Endothelial cell of umbilical vein (primary cell): ENCODE data around the gene PCDHA4. TPM values are rescaled to one million over a fixed set of nuclear protein-coding genes. Genes with fewer than 3 reads are reported as not detected.

ENCODE experiments used
- BruUV-seq: library from RNA; stranded (reverse); fragments of 400-500 nt; replicated peaks from 2 replicates; lab custom pipeline; 2021; lab: Mats Ljungman, UMichigan
- CTCF ChIA-PET: fragments of 300-600, 350-600 bp; sonication (Branson Sonifier 250); formaldehyde crosslinking; loops from one replicate; lab custom pipeline; 2021; ENCODE audit warnings: antibody characterized with exemption, inconsistent platforms; lab: Charles Lee
- POLR2A ChIA-PET: fragments of 300-600, 350-600 bp; sonication (Branson Sonifier 250); formaldehyde crosslinking; loops from one replicate; lab custom pipeline; 2021; ENCODE audit warnings: antibody characterized with exemption, inconsistent platforms; lab: Charles Lee
- DNase-seq: peaks from one replicate; pipeline ENCODE4 v3.0.0-alpha.2; 2011; ENCODE audit warnings: low read depth, low spot score
- FAIRE-seq: peaks from 2 replicates; lab custom pipeline; 2011; peaks lifted over from hg19 to GRCh38; lab: Jason Lieb, UNC
- H2AFZ ChIP-seq: 2 replicates; pipeline ENCODE4 v1.6.0; 2012; ENCODE audit warnings: low read depth, low read length, control low read depth, inconsistent platforms
- H3K27ac ChIP-seq: 2 replicates; pipeline ENCODE4 v1.5.1; 2011; ENCODE audit warnings: low read depth, mild to moderate bottlenecking, control low read depth, low read length, moderate library complexity; ENCODE audit not compliant: insufficient read depth
- H3K27me3 ChIP-seq, 2 experiments: 2 replicates each; pipeline versions ENCODE4 v1.6.0 to v1.6.1; 2011; ENCODE audit warnings: low read length in 2 of 2, mixed read lengths in 1 of 2; ENCODE audit not compliant: control insufficient read depth in 2 of 2, insufficient read depth in 2 of 2
- H3K36me3 ChIP-seq, 2 experiments: 2 replicates in 1 of 2; 3 replicates in 1 of 2; pipeline ENCODE4 v1.5.1; 2011; ENCODE audit warnings: low read length in 2 of 2, mild to moderate bottlenecking in 1 of 2, moderate library complexity in 1 of 2; ENCODE audit not compliant: control insufficient read depth in 2 of 2, insufficient read depth in 2 of 2; ENCODE audit errors: extremely low read depth in 1 of 2
- H3K4me1 ChIP-seq: 3 replicates; pipeline ENCODE4 v1.5.1; 2011; ENCODE audit warnings: mild to moderate bottlenecking, low read length; ENCODE audit not compliant: control insufficient read depth, insufficient read depth; ENCODE audit errors: extremely low read depth
- H3K4me2 ChIP-seq: 2 replicates; pipeline ENCODE4 v1.6.1; 2011; ENCODE audit warnings: low read length, control low read depth, mixed read lengths; ENCODE audit not compliant: insufficient read depth
- H3K4me3 ChIP-seq, 3 experiments: fragments of 200-600 bp in 1 of 3; sonication (generic), shearing (Covaris generic) in 1 of 3; replicated peaks in 1 of 3; 2 replicates each; pipeline ENCODE4 v1.5.1; 2011 to 2016; ENCODE audit warnings: control low read depth in 3 of 3, low read length in 3 of 3, mild to moderate bottlenecking in 2 of 3, inconsistent platforms in 1 of 3, low read depth in 1 of 3, moderate library complexity in 1 of 3; ENCODE audit not compliant: insufficient read depth in 1 of 3
- H3K79me2 ChIP-seq: 2 replicates; pipeline ENCODE4 v1.6.0; 2012; ENCODE audit warnings: low read length, inconsistent platforms; ENCODE audit not compliant: control insufficient read depth, insufficient read depth
- H3K9ac ChIP-seq: replicated peaks from 2 replicates; pipeline ENCODE3; 2011; ENCODE audit warnings: low read length, control low read depth; ENCODE audit not compliant: insufficient read depth; ENCODE audit errors: extremely low read depth
- H3K9me1 ChIP-seq: replicated peaks from 3 replicates; pipeline ENCODE4 v1.6.0; 2011; ENCODE audit warnings: mild to moderate bottlenecking, low read length; ENCODE audit not compliant: control insufficient read depth, insufficient read depth; ENCODE audit errors: extremely low read depth
- H3K9me3 ChIP-seq: replicated peaks from 2 replicates; pipeline ENCODE4 v1.5.1; 2012; ENCODE audit warnings: low read length, inconsistent platforms; ENCODE audit not compliant: control insufficient read depth, insufficient read depth
- H4K20me1 ChIP-seq: replicated peaks from 2 replicates; pipeline ENCODE3; 2011; ENCODE audit warnings: mild to moderate bottlenecking, low read length; ENCODE audit not compliant: control insufficient read depth, insufficient read depth; ENCODE audit errors: extremely low read depth
- CTCF ChIP-seq, 2 donors: IDR thresholded peaks; 1 replicate in 1 of 2; 2 replicates in 1 of 2; pipeline ENCODE4 v1.5.1; 2011; ENCODE audit warnings: low read length in 2 of 2, mild to moderate bottlenecking in 2 of 2, moderate library complexity in 2 of 2, control low read depth in 1 of 2, inconsistent platforms in 1 of 2, low read depth in 1 of 2; ENCODE audit not compliant: insufficient read depth in 1 of 2; ENCODE audit errors: extremely low read depth in 1 of 2
- EZH2 ChIP-seq: IDR thresholded peaks from 2 replicates; pipeline ENCODE4 v1.6.1; 2012; ENCODE audit warnings: borderline replicate concordance, low read depth, mild to moderate bottlenecking, moderate library complexity, low read length, inconsistent platforms; ENCODE audit not compliant: severe bottlenecking
- FOS ChIP-seq: IDR thresholded peaks from 2 replicates; pipeline ENCODE4 v1.6.1; 2011; ENCODE audit warnings: mild to moderate bottlenecking, low read length, moderate library complexity, borderline replicate concordance; ENCODE audit not compliant: insufficient read depth
- GATA2 ChIP-seq: IDR thresholded peaks from 2 replicates; pipeline ENCODE4 v1.7.0; 2011; ENCODE audit warnings: low read depth, mild to moderate bottlenecking, moderate library complexity, mixed read lengths, low read length; ENCODE audit not compliant: insufficient read length, insufficient read depth
- JUN ChIP-seq: IDR thresholded peaks from 2 replicates; pipeline ENCODE4 v1.6.1; 2011; ENCODE audit warnings: borderline replicate concordance, low read depth; ENCODE audit not compliant: insufficient read length, insufficient read depth
- MAX ChIP-seq: IDR thresholded peaks from 2 replicates; pipeline ENCODE4 v1.6.1; 2011; ENCODE audit not compliant: insufficient read depth, insufficient read length
- MYC ChIP-seq: IDR thresholded peaks from one replicate; pipeline ENCODE4 v1.6.1; 2011; ENCODE audit warnings: mild to moderate bottlenecking, low read depth, low read length
- POLR2A ChIP-seq: IDR thresholded peaks from 2 replicates; pipeline ENCODE4 v1.6.1; 2012; ENCODE audit warnings: low read depth, mild to moderate bottlenecking, control low read depth, low read length
- POLR2AphosphoS5 ChIP-seq: IDR thresholded peaks from 2 replicates; pipeline ENCODE4 v1.6.1; 2012; ENCODE audit warnings: low read depth, mild to moderate bottlenecking, control low read depth, low read length, moderate library complexity; ENCODE audit not compliant: insufficient read depth
- dilution Hi-C: fragments of 300-500 bp; cut with MboI; formaldehyde crosslinking; loops from one replicate; pipeline ENCODE4 v1.15.0; 2019; ENCODE audit warnings: low sequenced_read_pairs; ENCODE audit not compliant: extremely low pct_ligation_motif_present
- intact Hi-C: fragments of 100-400 bp; cut with micrococcal nuclease; formaldehyde crosslinking; loops from one replicate; pipeline ENCODE4 v1.10.0; 2022
- polyA plus RNA-seq, 4 experiments: library from polyadenylated mRNA; depleted of rRNA in 3 of 4; stranded (reverse) in 3 of 4; unstranded in 1 of 4; fragments of >200 nt; gene quantifications; 2 replicates each; pipeline versions ENCODE4 v1.2.1 to v1.2.3, GENCODE V29; 2011 to 2012; ENCODE audit warnings: missing spikeins in 1 of 4
- total RNA-seq: library from RNA; stranded (reverse); gene quantifications from 2 replicates; pipeline ENCODE4 v1.2.3, GENCODE V29; 2021

Gene PCDHA4
- total and polyA plus RNA-seq, 2 donors (not counting 3 experiments of a cell fraction or from before 2014, with no cell fraction given), result 0.04 to 0.26 TPM

- Histone ChIP-seq H3K4me3 (no peak overlapping the region), H3K27me3 (no peaks in the 10 kb centered on the region), H3K9me1 (no peaks in the 10 kb centered on the region), H3K4me1 (no peaks in the 10 kb centered on the region), H3K9me3 (no peaks in the 10 kb centered on the region), H3K4me2 (no peak overlapping the region), H3K36me3 (no peaks in the 10 kb centered on the region), H3K79me2 (no peaks in the 10 kb centered on the region), H2AFZ (no peak overlapping the region), H3K9ac (no peak overlapping the region), H4K20me1 (no peaks in the 10 kb centered on the region), H3K27ac (no peak overlapping the region)
- intact Hi-C loops, result no loop called here
- TF ChIP-seq EZH2, result no peak
- TF ChIP-seq POLR2A, result no peak
- TF ChIP-seq CTCF (IDR thresholded peaks at IDR 0.05; ENCODE audit: extremely low read depth in 1 of 2, insufficient read depth in 1 of 2, low read depth in 1 of 2, low read length in 2 of 2), result no peak
- TF ChIP-seq MYC, result no peak
- TF ChIP-seq JUN, result no peak
- no peak for TF ChIP-seq FOS
- TF ChIP-seq MAX, result no peak
- TF ChIP-seq GATA2, result no peak
- TF ChIP-seq POLR2AphosphoS5, result no peak
- DNase-seq (no peak), FAIRE-seq (no peak)
- ChIA-PET CTCF (no interaction called here), POLR2A (no interaction called here)
- BruUV-seq, result no TSS peak
- dilution Hi-C loops, result no loop called here
Observed at GRCh38 chr5:140857987-140858240, 51.0 kb downstream of the PCDHA4 start.
